B cell (primary cell): Measurements from ENCODE around the gene NPIPB12.
"Not testable (repeated sequence)": the region's sequence is repeated elsewhere in the genome, so short reads cannot be mapped to it uniquely, and the experiment has no call there.

Experiments used
- CTCF ChIP-seq: fragments of 200-600 bp; IDR thresholded peaks from one replicate; pipeline ENCODE4 v1.8.0; 2022; ENCODE audit warnings: antibody characterized with exemption, mild to moderate bottlenecking
- EZH2 ChIP-seq: IDR thresholded peaks from 2 replicates; pipeline ENCODE4 v1.6.1; 2012; ENCODE audit warnings: borderline replicate concordance, low read depth, mild to moderate bottlenecking, moderate library complexity, low read length; ENCODE audit not compliant: insufficient read depth, poor library complexity, severe bottlenecking

DNA sequence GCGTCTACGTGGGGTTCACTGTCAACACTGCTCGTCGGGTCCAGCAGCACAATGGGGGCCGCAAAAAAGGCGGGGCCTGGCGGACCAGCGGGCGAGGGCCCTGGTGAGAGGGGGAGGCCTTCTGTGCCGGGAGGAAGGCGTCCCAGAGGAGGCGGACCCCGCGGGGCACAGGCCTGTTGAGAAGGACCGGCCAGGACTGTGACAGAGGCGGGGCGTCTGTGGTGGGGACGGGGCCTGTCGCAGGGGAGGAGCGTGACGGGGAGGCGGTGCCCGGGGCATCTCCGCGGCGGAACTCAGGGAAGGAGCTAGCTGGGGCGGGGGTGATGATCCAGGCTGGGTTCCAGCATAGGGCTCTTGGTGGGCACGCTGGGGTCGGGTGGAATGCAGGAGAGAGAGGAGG, 51.4 kb downstream of the NPIPB12 start:
- TF ChIP-seq EZH2, CTCF: not testable (repeated sequence)
